WTC11 (cell line): ENCODE measurements around the gene CWH43.

Experiments used
- CREB1 ChIP-seq: sonication (generic); formaldehyde crosslinking; IDR thresholded peaks from 2 replicates; pipeline ENCODE4 v1.8.0; 2023; ENCODE audit warnings: mild to moderate bottlenecking, missing genetic modification reagents
- ETV6 ChIP-seq: sonication (generic); formaldehyde crosslinking; IDR thresholded peaks from 2 replicates; pipeline ENCODE4 v1.8.1; 2022; ENCODE audit warnings: mild to moderate bottlenecking, missing genetic modification reagents
- NR2C2 ChIP-seq: sonication (generic); formaldehyde crosslinking; IDR thresholded peaks from 2 replicates; pipeline ENCODE4 v1.8.0; 2022; ENCODE audit warnings: mild to moderate bottlenecking, missing genetic modification reagents
- RELA ChIP-seq: sonication (generic); formaldehyde crosslinking; IDR thresholded peaks from 2 replicates; pipeline ENCODE4 v1.8.1; 2022; ENCODE audit warnings: missing genetic modification reagents, mild to moderate bottlenecking, borderline replicate concordance
- SMAD4 ChIP-seq: sonication (generic); formaldehyde crosslinking; IDR thresholded peaks from 2 replicates; pipeline ENCODE4 v1.8.0; 2022; ENCODE audit warnings: mild to moderate bottlenecking, missing genetic modification reagents
- SP1 ChIP-seq: sonication (generic); formaldehyde crosslinking; conservative IDR thresholded peaks from 2 replicates; pipeline ENCODE4 v1.8.1; 2022; ENCODE audit warnings: missing genetic modification reagents
- TEAD1 ChIP-seq: sonication (generic); formaldehyde crosslinking; IDR thresholded peaks from 2 replicates; pipeline ENCODE4 v1.8.0; 2022; ENCODE audit warnings: mild to moderate bottlenecking, missing genetic modification reagents
- ZNF263 ChIP-seq: sonication (generic); formaldehyde crosslinking; IDR thresholded peaks from 2 replicates; pipeline ENCODE4 v1.8.1; 2022; ENCODE audit warnings: low read depth, mild to moderate bottlenecking, moderate library complexity, missing genetic modification reagents
- TF ChIP-seq, protein P1 (sequence below): fragments of 200-600 bp; IDR thresholded peaks from 2 replicates; pipeline ENCODE4 v1.8.0; 2022; ENCODE audit warnings: antibody characterized with exemption
- TF ChIP-seq, protein P2 (sequence below): sonication (generic); formaldehyde crosslinking; conservative IDR thresholded peaks from 2 replicates; pipeline ENCODE4 v1.8.1; 2023; ENCODE audit warnings: mild to moderate bottlenecking, low read depth, missing genetic modification reagents, moderate library complexity
- TF ChIP-seq, protein P3 (sequence below): sonication (generic); formaldehyde crosslinking; IDR thresholded peaks from 2 replicates; pipeline ENCODE4 v1.8.1; 2022; ENCODE audit warnings: mild to moderate bottlenecking, missing genetic modification reagents, moderate library complexity, borderline replicate concordance

DNA sequence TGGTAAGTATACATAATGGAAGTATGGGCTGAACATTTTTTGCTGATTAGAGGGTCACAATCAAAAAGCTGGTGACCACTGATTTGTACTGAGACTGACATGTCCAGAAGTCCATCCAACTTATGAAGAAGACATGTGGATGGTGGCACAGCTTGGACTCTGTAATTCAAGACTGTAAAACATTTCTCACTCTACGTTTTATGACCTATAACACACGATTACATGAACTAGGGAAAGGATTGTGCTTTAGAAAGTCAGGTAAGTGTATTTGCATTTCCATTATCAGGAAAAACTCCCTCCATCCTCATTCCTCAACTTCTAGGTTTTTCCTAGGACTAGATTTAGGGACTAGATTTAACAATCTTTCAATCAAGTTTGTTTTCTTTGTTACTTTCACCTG, 49.0 kb upstream of the CWH43 start:
- TF ChIP-seq NR2C2 (CRISPR knock-in tag) (no peak), RELA (CRISPR knock-in tag) (no peak), SP1 (CRISPR knock-in tag) (no peak), CREB1 (CRISPR knock-in tag) (no peak), SMAD4 (CRISPR knock-in tag) (no peak), ETV6 (CRISPR knock-in tag) (no peak), TEAD1 (CRISPR knock-in tag) (no peak), ZNF263 (CRISPR knock-in tag) (no peak)
- TF ChIP-seq, protein P1, sequence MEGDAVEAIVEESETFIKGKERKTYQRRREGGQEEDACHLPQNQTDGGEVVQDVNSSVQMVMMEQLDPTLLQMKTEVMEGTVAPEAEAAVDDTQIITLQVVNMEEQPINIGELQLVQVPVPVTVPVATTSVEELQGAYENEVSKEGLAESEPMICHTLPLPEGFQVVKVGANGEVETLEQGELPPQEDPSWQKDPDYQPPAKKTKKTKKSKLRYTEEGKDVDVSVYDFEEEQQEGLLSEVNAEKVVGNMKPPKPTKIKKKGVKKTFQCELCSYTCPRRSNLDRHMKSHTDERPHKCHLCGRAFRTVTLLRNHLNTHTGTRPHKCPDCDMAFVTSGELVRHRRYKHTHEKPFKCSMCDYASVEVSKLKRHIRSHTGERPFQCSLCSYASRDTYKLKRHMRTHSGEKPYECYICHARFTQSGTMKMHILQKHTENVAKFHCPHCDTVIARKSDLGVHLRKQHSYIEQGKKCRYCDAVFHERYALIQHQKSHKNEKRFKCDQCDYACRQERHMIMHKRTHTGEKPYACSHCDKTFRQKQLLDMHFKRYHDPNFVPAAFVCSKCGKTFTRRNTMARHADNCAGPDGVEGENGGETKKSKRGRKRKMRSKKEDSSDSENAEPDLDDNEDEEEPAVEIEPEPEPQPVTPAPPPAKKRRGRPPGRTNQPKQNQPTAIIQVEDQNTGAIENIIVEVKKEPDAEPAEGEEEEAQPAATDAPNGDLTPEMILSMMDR: no peak
- TF ChIP-seq, protein P2, sequence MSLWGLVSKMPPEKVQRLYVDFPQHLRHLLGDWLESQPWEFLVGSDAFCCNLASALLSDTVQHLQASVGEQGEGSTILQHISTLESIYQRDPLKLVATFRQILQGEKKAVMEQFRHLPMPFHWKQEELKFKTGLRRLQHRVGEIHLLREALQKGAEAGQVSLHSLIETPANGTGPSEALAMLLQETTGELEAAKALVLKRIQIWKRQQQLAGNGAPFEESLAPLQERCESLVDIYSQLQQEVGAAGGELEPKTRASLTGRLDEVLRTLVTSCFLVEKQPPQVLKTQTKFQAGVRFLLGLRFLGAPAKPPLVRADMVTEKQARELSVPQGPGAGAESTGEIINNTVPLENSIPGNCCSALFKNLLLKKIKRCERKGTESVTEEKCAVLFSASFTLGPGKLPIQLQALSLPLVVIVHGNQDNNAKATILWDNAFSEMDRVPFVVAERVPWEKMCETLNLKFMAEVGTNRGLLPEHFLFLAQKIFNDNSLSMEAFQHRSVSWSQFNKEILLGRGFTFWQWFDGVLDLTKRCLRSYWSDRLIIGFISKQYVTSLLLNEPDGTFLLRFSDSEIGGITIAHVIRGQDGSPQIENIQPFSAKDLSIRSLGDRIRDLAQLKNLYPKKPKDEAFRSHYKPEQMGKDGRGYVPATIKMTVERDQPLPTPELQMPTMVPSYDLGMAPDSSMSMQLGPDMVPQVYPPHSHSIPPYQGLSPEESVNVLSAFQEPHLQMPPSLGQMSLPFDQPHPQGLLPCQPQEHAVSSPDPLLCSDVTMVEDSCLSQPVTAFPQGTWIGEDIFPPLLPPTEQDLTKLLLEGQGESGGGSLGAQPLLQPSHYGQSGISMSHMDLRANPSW (CRISPR knock-in tag): no peak
- TF ChIP-seq, protein P3, sequence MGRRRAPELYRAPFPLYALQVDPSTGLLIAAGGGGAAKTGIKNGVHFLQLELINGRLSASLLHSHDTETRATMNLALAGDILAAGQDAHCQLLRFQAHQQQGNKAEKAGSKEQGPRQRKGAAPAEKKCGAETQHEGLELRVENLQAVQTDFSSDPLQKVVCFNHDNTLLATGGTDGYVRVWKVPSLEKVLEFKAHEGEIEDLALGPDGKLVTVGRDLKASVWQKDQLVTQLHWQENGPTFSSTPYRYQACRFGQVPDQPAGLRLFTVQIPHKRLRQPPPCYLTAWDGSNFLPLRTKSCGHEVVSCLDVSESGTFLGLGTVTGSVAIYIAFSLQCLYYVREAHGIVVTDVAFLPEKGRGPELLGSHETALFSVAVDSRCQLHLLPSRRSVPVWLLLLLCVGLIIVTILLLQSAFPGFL (CRISPR knock-in tag): no peak
